MCF 10A (cell line): Measurements from ENCODE around the gene CCDC175. TPM values are rescaled to one million over a fixed set of nuclear protein-coding genes. Genes with fewer than 3 reads are reported as not detected.
A peak's percentile ranks its signal among the peaks of the same experiment; 100 is the strongest.

Source experiments
- BruUV-seq: library from RNA; stranded (reverse); fragments of 400-500 nt; replicated peaks from 2 replicates; lab custom pipeline; 2021; lab: Mats Ljungman, UMichigan
- CTCF ChIA-PET: fragments of 300-600 bp; sonication (Branson Sonifier 250); formaldehyde crosslinking; extraction: SDS; loops from one replicate; lab custom pipeline; 2021; ENCODE audit warnings: antibody characterized with exemption, inconsistent platforms; lab: Yijun Ruan, JAX
- POLR2A ChIA-PET: fragments of 300-600, 350-650 bp; sonication (Branson Sonifier 250); formaldehyde crosslinking; extraction: SDS; loops from one replicate; lab custom pipeline; 2020; ENCODE audit warnings: antibody characterized with exemption, inconsistent platforms; lab: Yijun Ruan, JAX
- DNase-seq: peaks from one replicate; pipeline ENCODE4 v3.0.0-alpha.2; 2018; ENCODE audit not compliant: unreplicated experiment
- H3K27ac Mint-ChIP-seq: one replicate; pipeline ENCODE4 v1.8.0; 2022; ENCODE audit warnings: mild to moderate bottlenecking, low read depth, mixed read lengths; ENCODE audit not compliant: unreplicated experiment
- H3K27me3 Mint-ChIP-seq: one replicate; pipeline ENCODE4 v1.8.0; 2022; ENCODE audit warnings: mixed read lengths; ENCODE audit not compliant: insufficient read depth, unreplicated experiment
- H3K36me3 Mint-ChIP-seq: one replicate; pipeline ENCODE4 v1.8.0; 2022; ENCODE audit warnings: mild to moderate bottlenecking, moderate library complexity, mixed read lengths; ENCODE audit not compliant: insufficient read depth, unreplicated experiment
- H3K4me1 Mint-ChIP-seq: one replicate; pipeline ENCODE4 v1.8.0; 2022; ENCODE audit warnings: mixed read lengths; ENCODE audit not compliant: insufficient read depth, unreplicated experiment
- H3K4me3 Mint-ChIP-seq: one replicate; pipeline ENCODE4 v1.8.0; 2022; ENCODE audit warnings: mild to moderate bottlenecking, moderate library complexity, mixed read lengths; ENCODE audit not compliant: unreplicated experiment
- H3K9me3 Mint-ChIP-seq: one replicate; pipeline ENCODE4 v1.8.0; 2022; ENCODE audit warnings: mixed read lengths; ENCODE audit not compliant: unreplicated experiment
- intact Hi-C: fragments of 100-400 bp; cut with micrococcal nuclease; formaldehyde crosslinking; loops from 2 replicates; pipeline ENCODE4 v1.14.1; 2022
- total RNA-seq: library from RNA; stranded (reverse); gene quantifications from 2 replicates; pipeline ENCODE4 v1.2.3, GENCODE V29; 2022
- TF ChIP-seq, protein P1 (sequence below): fragments of 200-600 bp; IDR thresholded peaks from one replicate; pipeline ENCODE4 v1.8.0; 2022; ENCODE audit warnings: antibody characterized with exemption, mild to moderate bottlenecking; ENCODE audit not compliant: unreplicated experiment

Gene CCDC175
- total RNA-seq, 1 experiment from 2014 or later: not detected

GRCh38 chr14:59588101-59588500, 11.5 kb upstream of the CCDC175 start:
- TF ChIP-seq, protein P1, sequence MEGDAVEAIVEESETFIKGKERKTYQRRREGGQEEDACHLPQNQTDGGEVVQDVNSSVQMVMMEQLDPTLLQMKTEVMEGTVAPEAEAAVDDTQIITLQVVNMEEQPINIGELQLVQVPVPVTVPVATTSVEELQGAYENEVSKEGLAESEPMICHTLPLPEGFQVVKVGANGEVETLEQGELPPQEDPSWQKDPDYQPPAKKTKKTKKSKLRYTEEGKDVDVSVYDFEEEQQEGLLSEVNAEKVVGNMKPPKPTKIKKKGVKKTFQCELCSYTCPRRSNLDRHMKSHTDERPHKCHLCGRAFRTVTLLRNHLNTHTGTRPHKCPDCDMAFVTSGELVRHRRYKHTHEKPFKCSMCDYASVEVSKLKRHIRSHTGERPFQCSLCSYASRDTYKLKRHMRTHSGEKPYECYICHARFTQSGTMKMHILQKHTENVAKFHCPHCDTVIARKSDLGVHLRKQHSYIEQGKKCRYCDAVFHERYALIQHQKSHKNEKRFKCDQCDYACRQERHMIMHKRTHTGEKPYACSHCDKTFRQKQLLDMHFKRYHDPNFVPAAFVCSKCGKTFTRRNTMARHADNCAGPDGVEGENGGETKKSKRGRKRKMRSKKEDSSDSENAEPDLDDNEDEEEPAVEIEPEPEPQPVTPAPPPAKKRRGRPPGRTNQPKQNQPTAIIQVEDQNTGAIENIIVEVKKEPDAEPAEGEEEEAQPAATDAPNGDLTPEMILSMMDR: no peak
- peaks cover 5% of the 10 kb centered on the region for H3K4me1 Mint-ChIP-seq
- DNase-seq: no peak
- H3K9me3 Mint-ChIP-seq: peaks cover 10% of the 10 kb centered on the region
- BruUV-seq: no TSS peak
- no peak overlapping the region for H3K4me3 Mint-ChIP-seq
- H3K36me3 Mint-ChIP-seq: peaks cover 13% of the 10 kb centered on the region
- intact Hi-C loops: no loop called here
- ChIA-PET POLR2A (no interaction called here), CTCF (no interaction called here)
- no peak overlapping the region for H3K27ac Mint-ChIP-seq
- no peaks in the 10 kb centered on the region for H3K27me3 Mint-ChIP-seq

- POLR2A ChIA-PET: no interaction called here
- Mint-ChIP-seq H3K9me3 (no peaks in the 10 kb centered on the region), H3K36me3 (peaks cover 5% of the 10 kb centered on the region), H3K4me3 (no peak overlapping the region), H3K27me3 (no peaks in the 10 kb centered on the region), H3K4me1 (peaks cover 5% of the 10 kb centered on the region), H3K27ac (no peak overlapping the region)
- no peak for DNase-seq
- intact Hi-C loops: no loop called here
- TF ChIP-seq, protein P1: no peak
- CTCF ChIA-PET: interaction anchor here (0.9 kb wide), 1 partner anchor 11 kb away, joined by 3 read pairs; no protein-coding TSS in a partner anchor
- BruUV-seq: no TSS peak
Observed at GRCh38 chr14:59585891-59586554, 9.4 kb upstream of the CCDC175 start.

DNA sequence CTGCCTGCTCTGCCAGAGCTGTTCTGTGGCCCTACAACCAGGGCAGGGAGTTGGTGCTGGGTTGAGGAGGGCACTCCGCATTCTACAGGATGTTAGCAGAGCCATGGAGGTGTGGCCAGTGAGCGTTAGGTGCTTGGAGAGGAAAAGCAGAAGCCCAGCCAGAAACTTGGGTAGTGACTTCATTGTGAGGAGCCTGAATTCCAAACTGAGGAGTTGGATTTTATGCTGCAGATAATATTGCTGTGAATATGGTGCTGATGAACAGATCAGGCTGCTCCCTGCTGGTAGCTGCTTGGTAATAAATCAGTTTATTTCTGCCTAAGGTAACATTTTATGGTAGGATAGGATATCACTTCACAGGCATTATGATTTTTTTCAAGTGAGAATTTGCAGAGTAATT, 7.1 kb upstream of the CCDC175 start:
- Mint-ChIP-seq H3K36me3 (peaks cover 5% of the 10 kb centered on the region), H3K27me3 (no peaks in the 10 kb centered on the region), H3K9me3 (no peaks in the 10 kb centered on the region), H3K4me1 (peaks cover 5% of the 10 kb centered on the region), H3K4me3 (no peak overlapping the region), H3K27ac (no peak overlapping the region)
- peak; percentile 3 for DNase-seq
- intact Hi-C loops: no loop called here
- CTCF ChIA-PET: interaction anchor here (0.6 to 1.1 kb wide), 2 partner anchors 25 to 77 kb away, joined by 3 to 6 read pairs; no protein-coding TSS in a partner anchor
- TF ChIP-seq, protein P1: no peak
- no TSS peak for BruUV-seq
- POLR2A ChIA-PET: interaction anchor here (0.6 kb wide), 1 partner anchor 664 kb away, joined by 3 read pairs; no protein-coding TSS in a partner anchor

GRCh38 chr14:59582845-59583509, 6.4 kb upstream of the CCDC175 start:
- Mint-ChIP-seq H3K27me3 (no peaks in the 10 kb centered on the region), H3K4me1 (peaks cover 5% of the 10 kb centered on the region), H3K36me3 (peaks cover 1% of the 10 kb centered on the region), H3K9me3 (no peaks in the 10 kb centered on the region), H3K4me3 (no peak overlapping the region), H3K27ac (no peak overlapping the region)
- POLR2A ChIA-PET: no interaction called here
- CTCF ChIA-PET: interaction anchor here (0.6 kb wide), 1 partner anchor 726 kb away, joined by 3 read pairs; no protein-coding TSS in a partner anchor
- DNase-seq: no peak
- intact Hi-C loops: no loop called here
- TF ChIP-seq, protein P1: no peak
- BruUV-seq: no TSS peak
